GM19240 (cell line): ENCODE measurements around the gene GMCL2.
A peak's percentile ranks its signal among the peaks of the same experiment; 100 is the strongest.
"Not testable (repeated sequence)": the region's sequence is repeated elsewhere in the genome, so short reads cannot be mapped to it uniquely, and the experiment has no call there.

ENCODE experiments used
- DNase-seq: peaks from one replicate; pipeline ENCODE4 v3.0.0; 2011; ENCODE audit warnings: low spot score; ENCODE audit not compliant: insufficient read length

GMCL2 gene

GRCh38 chr5:178187014-178187413 is at the start of gene GMCL2:
Gene GMCL2 (minus strand): TSS chr5:178187371. CDS start chr5:178187299, 72 bp downstream.
- DNase-seq: no peak

- DNase-seq: no peak
Observed at GRCh38 chr5:178236679-178237078, 49.5 kb upstream of the GMCL2 start.

- DNase-seq: no peak
Observed at GRCh38 chr5:178236126-178236525, 49.0 kb upstream of the GMCL2 start.

- DNase-seq: no peak
Observed at GRCh38 chr5:178235588-178235974, 48.4 kb upstream of the GMCL2 start.

GRCh38 chr5:178234750-178235587 is 47.8 kb upstream of the GMCL2 start:
- peak; percentile 83 for DNase-seq

- DNase-seq: no peak
Observed at GRCh38 chr5:178234121-178234749, 47.1 kb upstream of the GMCL2 start.

- DNase-seq: no peak
Observed at GRCh38 chr5:178232920-178233429, 45.8 kb upstream of the GMCL2 start.

- peak; percentile 62 for DNase-seq
Observed at GRCh38 chr5:178232124-178232919, 45.2 kb upstream of the GMCL2 start, which contains the start of gene PHYKPL. Gene PHYKPL (minus strand): TSS chr5:178232802. CDS start chr5:178232550, 252 bp downstream.

GRCh38 chr5:178231539-178232123 is 44.5 kb upstream of the GMCL2 start:
- no peak for DNase-seq

GRCh38 chr5:178230879-178231538 is 43.8 kb upstream of the GMCL2 start:
- DNase-seq: no peak

GRCh38 chr5:178229861-178230260 is 42.7 kb upstream of the GMCL2 start:
- DNase-seq: no peak

GRCh38 chr5:178229111-178229510 is 41.9 kb upstream of the GMCL2 start:
- DNase-seq: not testable (repeated sequence)

GRCh38 chr5:178228609-178229008 is 41.4 kb upstream of the GMCL2 start:
- DNase-seq: no peak

- no peak for DNase-seq
Observed at GRCh38 chr5:178227929-178228328, 40.8 kb upstream of the GMCL2 start.

GRCh38 chr5:178227138-178227659 is 40.0 kb upstream of the GMCL2 start:
- no peak for DNase-seq

- no peak for DNase-seq
Observed at GRCh38 chr5:178225174-178225573, 38.0 kb upstream of the GMCL2 start.

GRCh38 chr5:178224403-178224802 is 37.2 kb upstream of the GMCL2 start:
- DNase-seq: no peak

- no peak for DNase-seq
Observed at GRCh38 chr5:178223828-178224335, 36.7 kb upstream of the GMCL2 start.

- DNase-seq: no peak
Observed at GRCh38 chr5:178223196-178223773, 36.1 kb upstream of the GMCL2 start.

- no peak for DNase-seq
Observed at GRCh38 chr5:178222292-178222691, 35.1 kb upstream of the GMCL2 start.
